ENCODE measurements around the gene PGS1.
A peak's percentile ranks its signal among the peaks of the same experiment; 100 is the strongest.

PGS1 gene

GRCh38 chr17:78428836-78429617 is 50.6 kb downstream of the PGS1 start:
- peaks cover 31% of the 10 kb centered on the region for H3K36me3 Mint-ChIP-seq (ENCODE audit: insufficient read depth)
- no peak for ATAC-seq (replicated peaks)
- H3K4me3 Mint-ChIP-seq = no peak overlapping the region
- no peaks in the 10 kb centered on the region for H3K4me1 Mint-ChIP-seq (ENCODE audit: low read depth in 2 of 2)
- H3K27me3 Mint-ChIP-seq = no peaks in the 10 kb centered on the region
- no peaks in the 10 kb centered on the region for H3K9me3 Mint-ChIP-seq
- DNase-seq = no peak
- peak overlapping the region; percentile 41 to 49 for H3K27ac Mint-ChIP-seq

GRCh38 chr17:78429618-78429995 is 51.2 kb downstream of the PGS1 start:
- Mint-ChIP-seq H3K9me3 (no peaks in the 10 kb centered on the region), H3K4me1 (ENCODE audit: low read depth in 2 of 2) (no peaks in the 10 kb centered on the region), H3K27me3 (no peaks in the 10 kb centered on the region), H3K36me3 (ENCODE audit: insufficient read depth) (peaks cover 31% of the 10 kb centered on the region), H3K27ac (peak overlapping the region; percentile 41 to 49), H3K4me3 (no peak overlapping the region)
- ATAC-seq (replicated peaks) = no peak
- no peak for DNase-seq

GRCh38 chr17:78430892-78431691 is 52.6 kb downstream of the PGS1 start:
- H3K36me3 Mint-ChIP-seq (ENCODE audit: insufficient read depth) = peaks cover 26% of the 10 kb centered on the region
- H3K27me3 Mint-ChIP-seq = no peaks in the 10 kb centered on the region
- DNase-seq = no peak
- no peak overlapping the region for H3K4me3 Mint-ChIP-seq
- ATAC-seq (replicated peaks) = no peak
- no peaks in the 10 kb centered on the region for H3K9me3 Mint-ChIP-seq
- H3K27ac Mint-ChIP-seq = peak overlapping the region; percentile 35 to 38
- H3K4me1 Mint-ChIP-seq (ENCODE audit: low read depth in 2 of 2) = peaks cover 2 to 8% of the 10 kb centered on the region in 2 donors

- DNase-seq (no peak), ATAC-seq (replicated peaks) (no peak)
- Mint-ChIP-seq H3K36me3 (ENCODE audit: insufficient read depth) (peaks cover 22% of the 10 kb centered on the region), H3K9me3 (no peaks in the 10 kb centered on the region), H3K27ac (no peak overlapping the region), H3K4me3 (no peak overlapping the region), H3K4me1 (ENCODE audit: low read depth in 2 of 2) (peaks cover 2 to 8% of the 10 kb centered on the region in 2 donors), H3K27me3 (no peaks in the 10 kb centered on the region)
These were observed 53.2 kb downstream of the PGS1 start for GRCh38 chr17:78431692-78431958.

- H3K4me3 Mint-ChIP-seq = no peak overlapping the region
- DNase-seq (no peak), ATAC-seq (replicated peaks) (no peak)
- H3K36me3 Mint-ChIP-seq (ENCODE audit: insufficient read depth) = peaks cover 14% of the 10 kb centered on the region
- no peaks in the 10 kb centered on the region for H3K9me3 Mint-ChIP-seq
- no peaks in the 10 kb centered on the region for H3K27me3 Mint-ChIP-seq
- H3K27ac Mint-ChIP-seq = peak overlapping the region in 1 of 2 donors; percentile 29
- peaks cover 3 to 8% of the 10 kb centered on the region in 2 donors for H3K4me1 Mint-ChIP-seq (ENCODE audit: low read depth in 2 of 2)
These were observed 54.0 kb downstream of the PGS1 start for GRCh38 chr17:78432226-78433012.

GRCh38 chr17:78433013-78433727 is 54.7 kb downstream of the PGS1 start:
- DNase-seq = no peak
- H3K4me3 Mint-ChIP-seq = no peak overlapping the region
- H3K27me3 Mint-ChIP-seq = no peaks in the 10 kb centered on the region
- ATAC-seq (replicated peaks) = no peak
- H3K27ac Mint-ChIP-seq = peak overlapping the region in 1 of 2 donors; percentile 29
- peaks cover 3 to 8% of the 10 kb centered on the region in 2 donors for H3K4me1 Mint-ChIP-seq (ENCODE audit: low read depth in 2 of 2)
- H3K36me3 Mint-ChIP-seq (ENCODE audit: insufficient read depth) = peaks cover 15% of the 10 kb centered on the region
- peaks cover 0 to 2% of the 10 kb centered on the region in 2 donors for H3K9me3 Mint-ChIP-seq

- no peaks in the 10 kb centered on the region for H3K27me3 Mint-ChIP-seq
- ATAC-seq (replicated peaks) (no peak), DNase-seq (no peak)
- H3K4me1 Mint-ChIP-seq (ENCODE audit: low read depth in 2 of 2) = peaks cover 4 to 8% of the 10 kb centered on the region in 2 donors
- no peak overlapping the region for H3K27ac Mint-ChIP-seq
- no peak overlapping the region for H3K4me3 Mint-ChIP-seq
- peaks cover 0 to 2% of the 10 kb centered on the region in 2 donors for H3K9me3 Mint-ChIP-seq
- peaks cover 21% of the 10 kb centered on the region for H3K36me3 Mint-ChIP-seq (ENCODE audit: insufficient read depth)
These were observed 55.4 kb downstream of the PGS1 start for GRCh38 chr17:78433780-78434335.

GRCh38 chr17:78434455-78435329 is 56.2 kb downstream of the PGS1 start:
- Mint-ChIP-seq H3K9me3 (peaks cover 0 to 2% of the 10 kb centered on the region in 2 donors), H3K27ac (peak overlapping the region in 1 of 2 donors; percentile 51)
- DNase-seq = no peak

GRCh38 chr17:78435330-78436005 is 57.0 kb downstream of the PGS1 start:
- DNase-seq = no peak
- Mint-ChIP-seq H3K27ac (peak overlapping the region in 1 of 2 donors; percentile 51), H3K9me3 (peaks cover 0 to 2% of the 10 kb centered on the region in 2 donors), H3K36me3 (ENCODE audit: insufficient read depth) (peaks cover 20% of the 10 kb centered on the region), H3K4me3 (no peak overlapping the region), H3K4me1 (ENCODE audit: low read depth in 2 of 2) (peaks cover 5 to 8% of the 10 kb centered on the region in 2 donors), H3K27me3 (no peaks in the 10 kb centered on the region)
- ATAC-seq (replicated peaks) = no peak

More at GRCh38 chr17:78434455-78435329, 56.2 kb downstream of the PGS1 start:
- ATAC-seq (replicated peaks) = no peak
- Mint-ChIP-seq H3K27me3 (no peaks in the 10 kb centered on the region), H3K4me3 (no peak overlapping the region), H3K36me3 (ENCODE audit: insufficient read depth) (peaks cover 21% of the 10 kb centered on the region), H3K4me1 (ENCODE audit: low read depth in 2 of 2) (peaks cover 5 to 8% of the 10 kb centered on the region in 2 donors)

- Mint-ChIP-seq H3K4me1 (ENCODE audit: low read depth in 2 of 2) (peaks cover 5 to 8% of the 10 kb centered on the region in 2 donors), H3K9me3 (peaks cover 0 to 2% of the 10 kb centered on the region in 2 donors), H3K4me3 (peak overlapping the region in 1 of 2 donors; percentile 10), H3K27me3 (no peaks in the 10 kb centered on the region), H3K36me3 (ENCODE audit: insufficient read depth) (peaks cover 20% of the 10 kb centered on the region), H3K27ac (peak overlapping the region; percentile 67 to 91)
- ATAC-seq (replicated peaks) = no peak
- no peak for DNase-seq
These were observed 59.2 kb downstream of the PGS1 start for GRCh38 chr17:78437508-78438169.

- Mint-ChIP-seq H3K36me3 (ENCODE audit: insufficient read depth) (peaks cover 20% of the 10 kb centered on the region), H3K4me1 (ENCODE audit: low read depth in 2 of 2) (peaks cover 7 to 8% of the 10 kb centered on the region in 2 donors), H3K9me3 (peaks cover 0 to 2% of the 10 kb centered on the region in 2 donors), H3K4me3 (peak overlapping the region in 1 of 2 donors; percentile 10), H3K27ac (peak overlapping the region; percentile 67 to 91), H3K27me3 (no peaks in the 10 kb centered on the region)
- peak; percentile 32 for ATAC-seq (replicated peaks)
- peak in 1 of 3 experiments; percentile 22 for DNase-seq
These were observed 59.8 kb downstream of the PGS1 start for GRCh38 chr17:78438271-78438691.

Measured in effector memory CD8-positive, alpha-beta T cell (primary cell).